Epidermal melanocyte (primary cell): Measurements from ENCODE around the gene TEAD2.
"Not testable (repeated sequence)": the region's sequence is repeated elsewhere in the genome, so short reads cannot be mapped to it uniquely, and the experiment has no call there.

Experiments
- DNase-seq: peaks from one replicate; pipeline ENCODE4 v3.0.0; 2011; ENCODE audit warnings: low spot score; ENCODE audit not compliant: insufficient read length

TEAD2 gene

DNA sequence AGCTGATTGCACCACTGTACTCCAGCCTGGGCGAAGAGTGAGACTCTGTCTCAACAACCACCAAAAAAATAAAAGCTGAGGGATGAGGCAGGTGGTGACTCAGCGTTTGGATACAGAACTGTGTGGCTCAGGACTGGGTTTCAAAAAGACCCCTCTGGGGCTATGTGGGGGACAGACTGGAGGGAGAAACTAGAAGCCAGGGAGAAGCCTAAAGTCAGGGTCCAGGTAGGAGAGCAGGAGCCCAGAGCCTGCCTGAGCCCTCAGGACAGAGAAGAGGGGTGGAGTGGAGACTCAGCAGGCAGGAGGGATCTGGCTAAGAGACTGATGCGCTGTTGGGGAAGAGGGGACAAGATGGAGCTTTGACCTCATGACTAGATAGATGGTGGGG, 28.8 kb downstream of the TEAD2 start:
- DNase-seq = no peak

DNA sequence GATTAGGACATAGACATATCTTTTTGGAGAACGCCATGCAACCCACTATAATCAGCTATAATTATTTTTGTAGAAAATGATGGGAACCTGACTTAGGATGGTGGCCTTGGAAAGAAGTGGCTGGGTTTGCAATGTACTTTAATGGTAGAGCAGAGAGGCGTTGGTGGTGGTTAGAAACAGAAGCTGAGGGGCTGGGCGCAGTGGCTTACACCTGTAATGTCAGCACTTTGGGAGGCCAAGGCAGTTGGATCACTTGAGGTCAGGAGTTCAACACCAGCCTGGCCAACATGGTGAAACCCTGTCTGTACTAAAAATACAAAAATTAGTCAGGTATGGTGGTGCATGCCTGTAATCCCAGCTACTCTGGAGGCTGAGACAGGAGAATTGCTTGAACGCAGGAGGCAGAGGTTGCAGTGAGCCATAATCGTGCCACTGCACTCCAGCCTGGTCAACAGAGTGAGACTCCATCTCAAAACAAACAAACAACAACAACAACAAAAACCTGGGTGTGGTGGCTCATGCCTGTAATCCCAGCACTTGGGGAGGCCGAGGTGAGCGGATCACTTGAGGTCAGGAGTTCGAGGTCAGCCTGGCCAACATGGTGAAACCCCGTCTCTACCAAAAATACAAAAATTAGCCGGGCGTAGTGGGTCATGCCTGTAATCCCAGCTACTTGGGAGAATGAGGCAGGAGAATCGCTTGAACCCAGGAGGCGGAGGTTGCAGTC, 29.4 kb downstream of the TEAD2 start:
- DNase-seq = not testable (repeated sequence)

DNA sequence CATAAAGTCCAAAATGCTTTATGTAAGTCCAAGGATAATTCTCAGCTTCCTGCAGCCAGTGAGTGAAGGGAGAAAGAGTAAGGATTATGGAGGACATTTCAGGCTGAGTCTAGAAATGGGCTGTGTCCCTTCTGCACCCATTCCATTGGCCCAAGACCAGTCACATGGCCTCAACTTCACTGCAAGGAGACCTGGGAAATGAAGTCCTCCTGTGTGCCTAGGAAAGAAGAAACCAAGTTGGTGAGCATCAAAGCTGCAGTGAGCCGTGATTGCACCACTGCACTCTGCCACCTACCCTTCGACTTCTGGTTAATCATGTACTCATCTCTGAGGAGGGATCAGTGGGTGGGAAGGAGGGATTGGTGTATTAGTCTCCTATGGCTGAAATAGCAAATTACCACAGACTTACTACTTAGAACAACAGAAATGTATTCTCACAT, 30.6 kb downstream of the TEAD2 start:
- DNase-seq = no peak

DNA sequence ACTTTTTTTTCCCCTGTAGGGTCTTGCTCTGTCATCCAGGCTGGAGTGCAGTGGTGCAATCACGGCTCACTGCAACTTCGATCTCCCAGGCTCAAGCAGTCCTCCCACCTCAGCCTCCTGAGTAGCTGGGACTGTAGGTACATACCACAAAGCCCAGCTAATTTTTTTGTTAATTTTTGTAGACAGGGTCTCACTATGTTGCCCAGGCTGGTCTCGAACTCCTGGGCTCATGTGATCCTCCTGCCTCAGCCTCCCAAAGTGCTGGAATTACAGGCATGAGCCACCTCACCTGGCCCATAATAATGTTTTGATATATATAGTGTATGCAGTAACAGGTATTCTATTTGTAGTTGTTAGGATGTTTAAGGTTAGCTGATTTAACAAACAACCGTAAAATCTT, 31.0 kb downstream of the TEAD2 start:
- not testable (repeated sequence) for DNase-seq

DNA sequence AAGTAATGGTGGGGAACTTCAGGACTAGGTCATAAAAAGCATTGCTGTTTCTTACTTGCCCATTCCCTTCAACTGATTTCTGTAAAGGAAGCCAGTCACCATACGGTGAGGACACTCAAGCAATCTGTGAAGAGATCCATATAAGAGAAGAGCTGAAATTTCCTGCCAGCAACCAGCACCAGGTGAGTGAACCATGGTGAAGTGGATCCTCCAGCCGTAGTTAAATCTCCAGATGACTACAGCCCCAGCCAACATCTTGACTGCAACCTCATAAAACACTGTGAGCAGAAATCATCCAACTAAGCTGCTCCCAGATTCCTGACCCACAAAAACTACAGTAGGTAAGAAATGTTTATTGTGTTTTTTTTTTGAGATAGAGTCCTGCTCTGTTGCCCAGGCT, 33.5 kb downstream of the TEAD2 start:
- DNase-seq = no peak

DNA sequence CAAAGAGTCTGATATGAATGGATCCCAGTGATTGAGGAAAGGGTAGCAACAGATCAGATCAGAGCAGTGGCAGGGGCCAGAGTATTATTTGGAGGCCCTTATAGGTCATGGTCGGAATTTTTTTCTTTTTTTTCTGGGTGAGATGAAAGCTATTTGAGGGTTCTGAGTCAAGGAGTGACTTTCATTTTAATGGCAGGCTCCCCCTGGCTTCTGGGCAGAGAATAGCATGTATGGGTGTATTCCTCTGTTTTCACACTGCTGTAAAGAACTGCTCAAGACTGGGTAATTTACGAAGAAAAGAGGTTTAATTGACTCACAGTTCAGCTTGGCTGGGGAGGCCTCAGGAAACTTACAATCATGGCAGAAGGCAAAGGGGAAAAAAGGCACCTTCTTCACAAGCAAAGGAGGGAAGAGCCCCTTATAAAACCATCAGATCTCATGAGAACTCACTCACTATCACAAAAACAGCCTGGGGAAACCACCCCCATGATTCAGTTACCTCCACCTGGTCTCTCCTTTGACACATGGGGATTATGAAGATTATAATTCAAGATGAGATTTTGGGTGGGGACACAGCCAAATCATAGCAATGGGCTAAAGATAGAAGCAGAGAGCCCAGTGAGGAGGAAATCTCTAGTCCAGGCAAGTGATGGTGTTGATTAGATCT, 34.2 kb downstream of the TEAD2 start:
- DNase-seq = no peak

DNA sequence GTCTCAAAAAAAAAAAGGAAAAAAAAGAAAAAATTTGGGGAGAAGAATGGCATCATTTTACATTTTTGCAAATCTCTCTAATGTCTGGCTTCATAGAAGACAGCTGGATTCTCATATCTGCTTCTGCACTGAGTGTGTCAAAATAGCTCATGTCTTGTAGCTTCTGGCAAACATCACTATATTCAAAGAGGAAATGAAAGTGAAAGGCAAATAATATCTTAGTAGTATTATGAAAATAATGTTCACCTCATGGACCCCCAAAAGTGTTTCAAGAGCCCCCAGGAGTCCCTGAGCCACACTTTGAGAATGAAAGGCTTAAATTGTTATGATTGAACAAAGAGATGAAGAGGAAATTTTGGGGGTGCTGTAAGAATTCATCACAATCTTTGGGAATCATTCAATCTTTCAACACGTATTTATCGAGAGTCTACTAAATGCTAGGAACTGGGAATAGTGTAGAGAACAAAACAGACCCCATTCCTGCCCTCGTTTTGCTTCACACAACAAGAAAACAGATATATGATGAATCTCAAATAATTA, 36.0 kb downstream of the TEAD2 start:
- DNase-seq = no peak

DNA sequence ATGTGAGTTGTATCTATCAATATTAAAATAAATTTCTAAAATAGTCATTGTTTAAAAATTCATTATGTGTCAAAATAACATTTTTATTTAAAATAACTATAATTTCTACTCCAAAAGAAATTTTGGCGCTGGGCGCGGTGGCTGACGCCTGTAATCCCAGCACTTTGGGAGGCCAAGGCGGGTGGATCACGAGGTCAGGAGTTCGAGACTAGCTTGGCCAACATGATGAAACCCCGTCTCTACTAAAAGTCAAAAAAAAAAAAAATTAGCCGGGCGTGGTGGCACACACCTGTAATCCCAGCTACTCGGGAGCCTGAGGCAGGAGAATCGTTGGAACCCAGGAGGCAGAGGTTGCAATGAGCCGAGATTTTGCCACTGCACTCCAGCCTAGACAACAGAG, 36.5 kb downstream of the TEAD2 start:
- DNase-seq = not testable (repeated sequence)

DNA sequence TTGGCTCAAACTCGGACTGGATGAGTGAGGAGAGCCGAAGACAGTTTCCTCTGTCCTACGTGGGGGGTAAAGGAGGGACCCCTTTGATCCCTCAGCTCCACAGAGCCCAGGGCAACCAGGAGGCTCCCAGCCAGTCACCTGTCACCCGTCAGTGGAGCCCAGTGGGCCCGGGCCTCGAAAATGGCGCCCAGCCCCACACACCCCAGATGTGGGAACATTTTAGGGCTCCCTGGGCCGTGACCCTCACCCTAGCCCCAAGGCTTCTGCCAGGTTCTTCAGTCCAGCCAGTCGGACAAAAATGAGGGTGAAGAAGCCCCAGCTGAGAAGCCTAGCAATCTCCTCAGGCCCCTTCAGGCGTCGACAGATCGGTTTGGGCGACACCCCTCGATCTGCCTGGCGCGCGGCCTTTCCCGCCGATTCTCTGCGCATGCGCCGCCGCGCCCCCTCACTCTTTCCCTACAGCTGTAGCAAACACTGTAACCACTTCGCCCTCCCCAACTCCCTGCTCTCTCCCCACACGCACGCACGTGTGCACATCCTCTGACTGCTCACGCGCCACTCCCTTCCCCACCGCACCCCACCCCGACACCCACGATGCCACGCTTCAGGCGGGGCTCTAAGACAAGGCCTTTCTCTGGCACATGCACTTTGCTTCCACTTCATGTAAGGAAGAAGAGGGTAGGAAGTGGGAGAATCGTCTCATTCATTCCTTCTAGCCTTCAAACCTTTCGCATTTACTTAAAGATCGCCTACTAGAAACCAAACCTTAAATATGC, 37.2 kb downstream of the TEAD2 start, which contains the start of gene SLC6A16:
TSS of gene SLC6A16 (minus strand) at position 391 of the 776 bp plus-strand sequence. CDS start 13,844 bp downstream, outside the sequence.
- no peak for DNase-seq

DNA sequence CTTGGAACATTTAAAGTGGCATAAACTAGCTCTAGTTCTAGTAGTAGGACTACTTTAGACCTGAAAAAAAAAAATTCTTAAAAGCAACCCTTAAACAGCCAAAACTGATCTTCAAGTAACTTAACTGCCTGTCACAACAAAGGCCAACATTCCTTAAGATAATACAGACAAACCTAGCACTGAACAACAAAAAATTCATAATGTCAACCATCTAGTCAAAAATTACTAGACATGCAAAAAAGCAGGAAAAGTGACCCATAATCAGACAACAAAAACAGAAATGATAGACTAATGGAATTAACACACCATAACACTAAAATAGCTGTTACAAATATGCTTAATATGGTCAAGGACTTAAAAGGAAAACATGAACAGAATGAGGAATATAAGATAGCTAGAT, 43.9 kb downstream of the TEAD2 start:
- DNase-seq = no peak

DNA sequence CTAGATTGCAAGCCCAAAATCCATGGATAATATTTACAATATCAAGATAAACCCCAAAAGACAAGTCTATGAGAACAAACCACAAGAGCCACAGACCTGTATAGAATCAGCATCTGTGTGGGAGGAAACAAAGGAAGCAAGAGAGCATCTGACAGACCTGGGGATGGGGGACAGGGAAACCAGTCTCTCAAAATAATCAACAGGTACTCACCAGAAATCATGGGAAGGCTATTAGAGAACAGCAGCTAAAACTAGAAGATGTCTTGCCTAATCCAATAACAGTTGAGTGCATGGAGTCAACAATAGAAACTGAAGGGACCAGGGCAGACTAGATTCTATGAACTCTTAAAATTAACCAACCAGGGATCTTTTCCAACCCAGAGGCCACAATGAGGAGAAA, 45.9 kb downstream of the TEAD2 start:
- no peak for DNase-seq

DNA sequence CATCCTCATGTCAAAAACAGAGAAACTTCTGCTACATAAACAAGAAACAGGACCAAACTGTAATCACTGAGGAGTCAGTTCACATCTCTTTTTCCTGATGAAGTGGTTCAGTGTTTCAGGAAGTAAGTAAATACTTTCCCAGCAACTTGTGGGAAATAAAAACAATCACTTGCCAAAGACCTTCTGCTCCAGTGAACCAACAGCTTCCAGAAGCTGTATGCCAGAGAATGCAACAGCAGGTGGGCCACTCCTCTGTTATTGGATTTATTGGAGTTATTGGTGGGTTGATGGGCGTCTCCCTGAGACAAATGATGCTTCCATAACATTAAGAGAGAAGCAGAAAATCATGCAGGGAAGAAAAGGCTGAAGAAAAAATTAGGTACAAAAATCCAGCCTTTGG, 47.1 kb downstream of the TEAD2 start:
- no peak for DNase-seq

DNA sequence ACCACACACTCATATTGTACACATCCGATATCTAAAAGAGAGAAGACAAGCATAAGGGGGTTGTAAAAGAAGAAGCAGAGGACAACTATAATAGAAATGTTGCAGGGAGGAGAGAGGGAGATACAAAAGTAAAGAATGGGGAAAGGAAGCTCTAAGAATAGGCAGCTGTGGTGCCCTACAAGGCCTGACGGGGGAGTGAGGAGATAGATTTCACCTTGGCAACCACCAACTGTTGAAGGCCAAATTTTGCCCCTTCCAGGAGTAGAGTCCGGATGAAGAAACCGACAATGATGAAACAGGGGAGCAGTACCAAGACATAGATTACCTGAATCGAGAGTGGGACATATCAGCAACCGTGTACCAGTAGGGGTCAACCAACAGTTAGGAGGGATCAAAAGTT, 53.1 kb downstream of the TEAD2 start:
- DNase-seq = no peak

DNA sequence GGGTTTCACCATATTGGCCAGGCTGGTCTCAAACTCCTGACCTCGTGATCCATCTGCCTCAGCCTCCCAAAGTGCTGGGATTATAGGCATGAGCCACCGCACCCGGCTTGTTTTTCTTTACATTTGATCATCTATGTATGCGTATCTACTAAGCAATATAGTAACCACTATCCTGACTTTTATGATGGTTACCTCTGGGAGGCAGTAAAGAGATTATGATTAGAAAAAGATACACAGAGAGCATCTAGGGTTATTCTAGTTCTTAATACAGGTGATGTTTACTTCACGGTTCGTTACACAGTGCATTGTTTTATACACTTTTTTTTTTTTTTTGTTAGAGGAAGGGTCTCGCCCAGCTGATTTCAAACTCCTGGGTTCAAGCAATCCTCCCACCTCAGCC, 55.5 kb downstream of the TEAD2 start:
- DNase-seq = not testable (repeated sequence)

DNA sequence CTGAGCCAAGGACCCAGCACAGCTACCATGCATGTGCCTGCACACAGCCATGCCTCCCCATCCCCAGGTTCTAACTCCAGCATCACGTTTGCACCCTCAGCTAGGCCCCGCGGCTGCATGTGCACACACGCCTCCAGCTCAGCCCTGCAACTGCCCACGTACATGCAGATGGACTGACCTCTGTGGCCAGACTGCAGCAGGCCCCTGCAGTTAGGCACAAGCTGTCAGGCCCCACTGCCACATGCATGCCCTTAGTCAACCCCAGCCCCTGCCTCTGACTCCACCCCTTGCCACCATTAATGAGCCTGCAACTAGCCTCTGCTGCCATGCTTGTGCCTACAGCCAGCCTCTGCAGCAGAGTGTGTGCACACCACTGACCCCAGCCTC, 60.4 kb downstream of the TEAD2 start:
- DNase-seq = no peak

DNA sequence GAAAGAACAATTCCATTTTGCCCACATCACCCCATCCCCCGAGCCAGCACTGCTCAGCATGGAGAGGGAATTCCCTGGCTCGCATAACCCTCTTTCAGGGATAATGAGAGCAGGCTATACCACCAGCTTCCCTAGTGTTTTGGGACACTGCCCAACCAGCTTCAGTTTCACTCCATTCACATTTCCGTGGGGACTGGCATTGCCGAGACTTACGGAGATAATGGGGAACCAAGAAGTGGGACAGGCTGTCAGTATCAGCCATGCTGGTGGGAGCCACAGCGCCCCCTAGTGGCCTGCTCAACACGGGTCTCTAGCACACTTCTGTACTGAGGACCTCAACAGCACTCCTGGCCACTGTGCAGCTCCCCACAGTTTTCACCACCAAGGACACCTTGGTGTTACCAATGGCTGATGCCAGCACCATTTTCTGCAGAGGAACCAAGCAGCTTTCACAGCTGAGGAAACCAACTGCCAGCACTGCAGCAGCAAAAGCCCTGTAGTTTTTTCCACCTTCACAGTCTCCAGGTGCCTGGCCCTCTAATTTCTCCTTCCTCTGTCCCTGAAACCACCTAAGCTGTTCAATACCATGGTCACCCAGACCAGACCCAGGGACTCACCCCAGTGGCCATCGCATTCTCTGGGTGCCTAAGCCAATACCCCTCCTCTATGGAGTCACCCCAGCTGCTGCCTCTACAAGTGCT, 60.9 kb downstream of the TEAD2 start:
- DNase-seq = peak; percentile 32

DNA sequence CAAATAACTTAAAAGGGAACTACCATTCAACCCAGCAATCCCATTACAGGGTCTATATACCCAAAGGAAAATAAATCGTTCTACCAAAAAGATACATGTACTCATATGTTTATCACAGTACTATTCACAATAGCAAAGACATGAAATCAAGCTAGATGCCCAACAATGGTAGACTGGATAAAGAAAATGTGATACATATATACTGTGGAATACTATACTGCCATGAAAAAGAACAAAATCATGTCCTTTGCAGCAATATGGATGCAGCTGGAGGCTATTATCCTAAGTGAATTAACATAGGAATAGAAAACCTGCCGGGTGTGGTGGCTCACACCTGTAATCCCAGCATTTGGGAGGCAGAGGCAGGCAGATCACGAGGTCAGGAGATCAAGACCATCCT, 63.6 kb downstream of the TEAD2 start:
- DNase-seq = not testable (repeated sequence)

DNA sequence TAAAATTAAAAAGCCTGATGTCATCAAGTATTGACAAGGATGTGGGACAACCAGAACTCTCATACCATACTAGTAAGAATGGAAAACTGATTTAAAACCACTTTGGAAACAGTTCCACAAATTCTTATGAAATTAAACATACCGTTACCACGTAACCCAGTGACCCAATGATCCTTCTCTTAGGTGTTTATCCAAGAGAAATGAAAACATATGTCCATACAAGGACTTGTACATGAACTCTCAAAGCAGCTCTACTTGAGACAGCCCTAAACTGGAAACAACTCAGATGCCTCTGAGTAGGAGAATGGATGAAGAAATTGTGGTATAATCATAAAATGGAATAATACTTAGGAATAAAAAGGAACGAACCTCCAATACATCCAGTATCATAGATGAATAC, 64.8 kb downstream of the TEAD2 start:
- DNase-seq = no peak

DNA sequence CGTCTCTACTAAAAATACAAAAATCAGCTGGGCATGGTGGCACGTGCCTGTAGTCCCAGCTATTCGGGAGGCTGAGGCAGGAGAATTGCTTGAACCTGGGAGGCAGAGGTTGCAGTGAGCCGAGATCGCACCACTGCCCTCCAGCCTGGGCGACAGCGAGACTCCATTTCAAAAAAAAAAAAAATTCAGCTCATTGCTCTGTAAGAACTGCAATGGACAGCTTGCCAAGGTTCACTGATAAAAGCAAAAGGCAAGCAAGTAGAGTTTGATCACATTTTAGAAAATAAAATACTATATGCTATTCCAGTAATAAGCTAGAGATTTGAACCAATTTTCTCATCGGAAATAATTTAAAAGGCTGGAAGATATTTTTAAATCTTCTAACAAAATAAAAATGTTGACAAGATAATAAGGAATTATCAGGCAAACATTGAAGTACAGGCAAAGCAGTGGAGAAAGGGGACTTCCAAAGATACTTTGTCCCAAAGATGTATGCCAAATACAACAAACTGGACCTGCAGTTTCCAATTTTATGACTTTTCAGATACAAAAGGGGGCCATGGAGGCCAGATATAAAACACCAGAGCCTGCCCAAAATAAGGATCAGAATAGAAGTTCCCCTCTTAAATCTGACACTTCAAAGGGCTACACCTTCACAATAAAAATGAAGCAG, 66.9 kb downstream of the TEAD2 start:
- DNase-seq = no peak

DNA sequence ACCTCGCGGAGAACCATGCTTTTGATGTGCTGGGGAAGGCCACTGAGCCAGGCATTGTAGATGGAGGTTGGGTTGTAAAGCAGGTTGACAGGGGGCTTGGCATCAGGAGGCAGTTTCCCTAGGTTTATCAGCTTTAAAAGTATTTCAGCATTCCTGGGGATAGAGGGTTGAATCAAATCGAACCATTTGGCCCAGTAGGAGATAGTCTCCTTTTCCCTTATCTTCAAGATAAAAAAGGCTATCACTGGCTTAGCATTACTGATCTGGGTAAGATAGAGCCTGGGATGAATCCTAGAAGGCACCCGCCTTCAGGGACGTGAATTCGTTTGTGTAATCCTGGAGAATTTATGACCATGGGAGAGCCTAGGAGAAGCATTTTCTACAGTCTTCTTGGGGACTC, 67.8 kb downstream of the TEAD2 start:
- DNase-seq = no peak
